HL-60/S4 treated with phorbol 12-myristate 13-acetate at 8.2 ng/mL for 4 days and 3 days (cell line): Measurements from ENCODE around the gene VANGL1.

Source experiments
- in situ Hi-C: fragments of 300-500 bp; cut with MboI; formaldehyde crosslinking; loops from 2 replicates; pipeline ENCODE4 v1.15.0; 2022; ENCODE audit warnings: low sequenced_read_pairs

Gene VANGL1

DNA sequence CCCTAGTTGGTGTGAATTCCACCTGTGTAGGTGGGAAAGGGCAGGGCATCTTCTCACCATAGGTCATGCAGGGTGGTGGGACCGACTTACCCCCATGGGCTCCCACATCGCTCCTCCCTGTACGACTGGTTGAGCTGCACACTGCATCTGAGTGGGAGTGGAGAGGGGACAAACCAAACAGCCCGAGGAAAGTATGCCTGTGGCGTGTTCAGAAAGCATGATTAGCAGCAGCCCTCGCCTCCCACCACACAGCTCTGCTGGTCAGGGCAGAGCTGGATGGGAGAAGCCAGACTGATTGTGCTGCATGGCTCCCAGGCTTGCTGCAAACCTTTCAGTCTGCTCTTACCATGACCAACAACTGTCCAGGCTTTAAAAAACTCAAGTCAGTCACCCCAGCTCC lies 24.4 kb downstream of the VANGL1 start:
- in situ Hi-C loops, result no loop called here

DNA sequence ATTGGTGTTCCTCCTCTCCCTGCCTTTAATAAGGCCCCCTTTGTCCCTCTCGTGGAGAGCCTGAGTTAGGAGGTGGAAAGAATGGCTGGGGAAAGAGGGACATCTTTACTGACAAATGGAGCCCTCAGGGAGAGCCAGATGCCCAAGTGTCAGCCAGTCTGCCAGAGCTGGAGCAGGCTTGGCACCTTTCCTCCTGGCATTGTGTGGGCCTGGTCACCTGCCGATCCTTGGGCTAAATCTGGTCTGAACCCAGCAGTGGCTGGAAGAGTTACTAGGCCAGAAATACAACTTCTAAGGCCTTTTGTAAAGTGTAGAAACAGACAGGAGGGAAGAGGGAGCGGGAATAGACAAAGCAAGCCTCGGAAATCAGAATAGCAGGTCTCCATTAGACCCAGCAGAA lies 24.9 kb downstream of the VANGL1 start:
- in situ Hi-C loops, result no loop called here

DNA sequence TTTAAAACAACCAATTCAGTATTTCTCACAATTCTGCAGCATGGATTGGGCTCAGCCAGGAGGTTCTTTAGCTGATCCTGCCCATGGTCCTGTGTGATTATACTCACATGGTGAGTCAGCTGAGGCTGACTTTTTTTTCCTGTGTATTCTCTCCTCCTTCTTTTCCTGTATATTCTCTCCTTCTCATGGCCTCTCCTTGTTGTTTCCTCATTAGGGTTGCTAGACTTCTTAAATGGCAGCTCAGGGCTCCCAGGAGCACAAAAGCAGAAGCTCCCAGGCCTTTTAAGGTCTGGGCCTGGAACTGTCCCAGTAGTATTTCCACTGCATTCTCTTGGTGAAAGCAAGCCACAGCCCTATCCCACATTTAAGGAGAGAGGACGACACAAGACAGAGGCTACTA lies 26.8 kb downstream of the VANGL1 start:
- in situ Hi-C loops, result no loop called here

DNA sequence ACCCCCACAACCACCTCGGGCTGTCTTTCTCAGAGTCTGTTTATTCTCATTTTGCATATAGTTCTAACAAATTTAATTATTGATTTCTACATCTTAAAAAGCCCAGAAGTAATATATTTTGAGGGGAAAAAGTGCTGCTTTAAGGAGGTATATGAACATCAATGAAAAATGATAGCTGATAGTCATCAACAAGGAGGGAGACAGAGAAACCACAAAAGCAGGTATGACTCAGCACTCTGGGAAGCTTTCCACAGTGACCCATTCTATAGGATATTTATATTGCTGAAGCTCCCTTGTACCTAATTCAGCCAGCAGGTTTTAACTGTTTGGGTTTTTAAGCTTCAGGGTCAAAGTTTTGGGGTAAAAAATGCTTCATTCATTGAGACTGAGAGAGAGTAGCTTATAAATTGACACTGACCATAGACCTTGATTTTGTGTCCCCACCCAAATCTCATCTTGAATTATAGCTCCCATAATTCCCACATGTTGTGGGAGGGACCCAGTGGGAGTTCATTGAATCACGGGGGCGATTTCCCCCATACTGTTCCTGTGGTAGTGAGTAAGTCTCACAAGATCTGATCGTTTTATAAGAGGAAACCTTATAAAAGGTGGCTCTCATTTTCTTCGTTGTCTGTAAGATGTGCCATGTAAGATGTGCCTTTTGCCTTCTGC lies 27.4 kb downstream of the VANGL1 start:
- in situ Hi-C loops, result no loop called here

DNA sequence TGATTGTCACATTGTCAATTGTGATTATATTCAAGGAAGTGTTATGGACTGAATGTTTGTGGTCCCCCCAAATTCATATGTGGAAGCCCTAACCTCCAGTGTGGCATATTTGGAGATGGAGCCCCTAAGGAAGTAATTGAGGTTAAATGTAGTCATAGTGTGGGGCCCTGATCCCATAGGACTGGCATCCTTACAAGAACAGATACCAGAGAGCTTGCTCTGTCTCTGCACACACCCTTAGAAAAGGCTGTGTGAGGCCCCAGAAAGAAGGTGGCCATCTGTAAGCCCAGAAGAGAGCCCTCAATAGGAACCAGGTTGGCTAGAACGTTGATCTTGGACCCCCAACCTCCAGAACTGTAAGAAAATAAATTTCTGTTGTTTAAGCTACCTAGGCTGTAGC lies 28.1 kb downstream of the VANGL1 start:
- in situ Hi-C loops, result no loop called here

DNA sequence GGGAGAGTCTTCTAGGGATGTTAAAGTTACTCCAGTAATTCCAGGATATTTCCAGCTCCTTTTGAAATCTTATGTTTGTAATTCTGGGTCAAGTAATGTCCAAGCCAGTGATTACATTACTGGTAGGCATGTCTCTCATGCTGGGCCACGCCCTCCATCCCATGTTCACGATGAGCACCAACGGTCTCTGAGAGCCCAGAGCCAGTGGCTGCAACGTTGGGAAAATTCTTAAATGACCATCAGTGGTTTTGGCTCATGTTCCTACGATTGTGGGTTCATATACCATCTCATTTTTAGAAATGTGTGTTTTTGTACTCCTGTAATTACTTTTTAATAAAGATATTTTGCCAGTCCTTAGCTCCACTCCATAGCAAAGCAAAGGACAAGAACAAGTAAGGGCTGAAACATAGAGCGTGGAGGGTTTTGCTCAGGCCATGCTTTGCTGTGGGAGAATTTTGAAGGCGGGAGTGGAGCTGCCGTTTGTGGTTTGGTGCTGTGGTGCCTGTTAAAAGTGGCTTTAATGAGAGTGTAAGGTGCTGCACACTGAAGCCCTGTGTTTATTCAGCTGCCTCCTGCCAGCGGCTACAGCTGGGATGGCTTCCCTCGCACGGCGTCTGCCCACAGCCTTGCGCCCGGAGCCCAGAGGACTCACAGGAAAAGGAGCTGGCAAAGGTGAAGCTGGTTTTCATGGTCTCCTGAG lies 28.9 kb downstream of the VANGL1 start:
- in situ Hi-C loops, result no loop called here

DNA sequence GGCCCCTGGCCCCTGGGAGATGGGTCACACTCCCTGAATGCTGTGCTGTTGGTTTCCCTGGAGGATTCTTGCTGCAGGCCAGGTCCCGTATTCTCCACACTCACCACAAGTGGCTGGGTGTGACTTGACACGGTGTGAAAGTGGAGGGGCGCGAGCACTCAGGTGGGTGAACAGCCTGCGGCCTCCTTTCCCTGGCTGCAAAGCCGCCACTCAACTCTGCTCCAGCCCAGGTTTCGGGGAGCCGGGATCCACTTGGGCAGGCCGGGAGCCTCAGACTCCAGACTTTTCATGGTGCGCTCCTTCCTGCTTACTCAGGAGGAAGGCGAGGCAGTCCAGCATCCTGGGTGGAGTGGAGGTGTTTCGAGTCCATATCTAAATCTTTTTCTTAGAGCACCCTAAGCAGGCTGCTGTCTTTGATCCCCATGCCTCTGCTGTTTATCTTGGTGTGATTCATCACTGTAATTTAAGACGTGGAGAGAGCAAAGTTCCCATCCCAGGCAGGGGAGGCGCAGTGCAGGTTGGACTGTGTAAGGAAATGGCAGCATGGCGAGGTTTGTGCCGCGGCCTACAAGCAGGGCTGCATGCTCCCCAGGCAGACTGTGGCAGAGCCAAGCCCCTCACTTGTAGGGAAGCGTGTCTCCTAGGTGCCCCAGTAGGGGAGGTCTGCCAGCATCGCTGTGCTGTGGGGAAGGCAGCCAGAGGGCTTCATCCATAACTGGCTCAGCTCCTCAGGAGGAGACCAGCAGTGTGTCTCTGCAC lies 29.6 kb downstream of the VANGL1 start:
- in situ Hi-C loops, result no loop called here

DNA sequence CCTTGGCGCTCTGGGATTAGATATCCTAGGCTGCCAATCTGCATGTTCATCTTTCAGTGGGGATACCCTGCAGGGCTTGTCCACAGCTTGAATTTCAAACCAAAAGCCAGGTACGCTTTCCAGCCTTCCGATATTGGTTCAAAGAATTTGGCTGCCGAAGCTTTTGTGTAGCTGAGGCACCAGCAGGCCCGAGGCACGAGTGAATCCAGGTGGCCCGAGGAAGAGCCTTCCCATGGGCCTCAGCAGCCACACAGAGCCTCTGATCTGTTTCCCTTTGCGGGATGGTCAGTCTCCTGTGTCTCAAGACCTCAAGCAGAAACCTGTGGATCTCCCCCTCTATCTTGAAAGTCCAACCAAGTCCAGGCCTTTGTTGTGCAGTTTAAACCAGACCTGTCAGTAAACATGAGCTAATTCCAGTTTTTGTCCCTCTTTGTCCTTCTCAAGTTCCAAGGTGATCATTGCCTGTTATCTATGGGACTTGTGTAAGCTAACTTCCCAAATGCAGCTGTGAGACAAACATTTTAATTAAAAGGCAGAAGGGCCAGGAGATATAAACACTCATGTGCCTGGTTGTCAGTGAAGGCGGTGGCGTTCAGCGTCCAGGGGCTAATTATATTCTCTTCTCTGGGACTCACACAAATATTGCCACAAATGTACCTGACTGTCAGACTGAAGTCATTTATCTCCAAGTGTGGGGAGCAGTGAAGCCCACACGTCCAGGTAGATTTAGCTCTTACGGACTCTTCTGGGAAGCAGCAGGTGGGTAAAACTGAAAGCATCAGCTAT lies 30.6 kb downstream of the VANGL1 start:
- in situ Hi-C loops, result no loop called here

DNA sequence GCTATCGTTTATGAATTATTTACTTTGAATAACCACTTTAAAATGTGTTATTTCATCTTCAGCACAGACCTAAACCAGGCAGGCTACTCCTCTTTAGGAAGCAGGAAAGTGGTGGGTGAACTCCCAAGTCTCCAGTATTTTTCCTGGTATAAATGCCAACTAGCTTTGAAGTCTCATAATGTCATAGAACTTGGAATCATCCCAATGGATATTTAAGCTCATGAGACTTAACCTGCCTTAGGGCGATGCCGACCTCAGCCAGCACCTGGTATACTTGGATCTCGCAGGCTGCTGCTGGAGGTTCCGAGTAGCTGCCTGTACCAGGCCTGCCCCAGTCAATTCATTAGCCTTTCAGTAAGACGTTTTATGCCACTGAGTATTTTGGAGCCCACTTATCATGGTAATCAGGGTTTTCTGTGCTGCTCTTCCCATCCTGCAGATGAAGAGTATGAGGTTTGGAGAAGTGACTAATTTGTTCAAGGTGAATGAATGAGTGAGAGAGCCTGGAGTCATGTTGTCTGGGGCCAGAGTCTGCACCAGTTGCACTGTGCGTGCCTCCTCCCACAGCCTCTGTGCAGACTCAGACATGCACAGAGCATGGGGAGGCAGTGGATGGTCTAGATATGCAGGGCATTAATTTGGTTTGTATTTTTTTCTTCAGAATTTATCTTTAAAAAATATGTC lies 34.9 kb downstream of the VANGL1 start:
- in situ Hi-C loops, result no loop called here

DNA sequence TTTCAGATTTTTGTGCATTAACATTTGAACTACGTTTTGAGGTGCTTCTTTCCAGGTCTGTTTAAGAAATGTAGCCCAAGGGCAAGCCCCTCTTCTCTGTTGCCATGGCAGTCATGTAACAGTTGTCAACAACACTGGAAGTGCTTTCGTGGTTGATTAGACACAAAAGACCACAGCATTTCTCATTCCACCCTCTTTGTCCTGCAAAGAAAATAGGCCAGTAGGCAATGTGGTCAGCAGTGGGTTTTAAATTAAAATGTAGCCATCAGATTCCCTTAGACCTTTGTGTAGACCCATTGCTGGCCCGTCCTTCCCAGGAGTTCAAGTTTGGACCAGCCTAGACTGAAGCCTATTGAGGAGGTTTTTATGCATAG lies 35.4 kb downstream of the VANGL1 start:
- in situ Hi-C loops, result no loop called here

DNA sequence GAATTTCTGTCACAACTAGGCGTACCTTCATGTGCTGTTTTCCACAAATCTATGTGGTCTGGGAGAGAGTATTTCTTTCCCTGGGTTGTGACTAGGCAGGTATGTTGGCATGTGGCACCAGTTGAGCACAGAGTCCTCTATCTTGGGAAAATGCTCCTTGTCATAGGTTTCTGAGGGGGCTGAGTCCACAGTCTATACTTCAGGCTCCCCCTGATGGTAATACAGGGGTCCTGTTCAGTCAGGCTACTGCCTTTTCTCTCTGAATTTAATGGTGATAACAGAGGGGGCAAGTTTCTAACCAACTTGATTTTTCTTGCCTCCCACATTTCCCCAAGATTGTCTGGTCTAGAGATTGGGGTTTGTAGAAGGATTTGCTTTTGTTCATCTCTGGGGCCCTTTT lies 35.8 kb downstream of the VANGL1 start:
- in situ Hi-C loops, result no loop called here

DNA sequence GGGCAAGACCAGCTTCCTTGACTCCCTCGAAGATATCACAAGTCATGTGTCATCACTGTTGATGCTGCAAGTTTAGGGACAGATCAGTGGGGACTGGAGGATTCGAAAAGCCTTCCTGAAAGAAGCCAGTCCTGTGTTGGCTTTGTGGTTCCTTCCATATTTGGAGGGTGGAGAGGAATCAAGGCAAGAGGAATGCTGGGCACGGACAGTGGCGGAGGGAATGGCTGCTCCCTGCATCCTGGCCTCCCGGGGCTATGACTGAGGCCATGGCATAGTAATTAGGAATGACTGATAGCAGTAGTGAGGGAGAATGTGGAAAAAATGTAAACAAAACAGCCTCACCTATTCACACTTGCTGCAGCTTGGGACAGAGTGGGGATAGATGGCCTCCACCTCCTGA lies 36.4 kb downstream of the VANGL1 start:
- in situ Hi-C loops, result no loop called here

DNA sequence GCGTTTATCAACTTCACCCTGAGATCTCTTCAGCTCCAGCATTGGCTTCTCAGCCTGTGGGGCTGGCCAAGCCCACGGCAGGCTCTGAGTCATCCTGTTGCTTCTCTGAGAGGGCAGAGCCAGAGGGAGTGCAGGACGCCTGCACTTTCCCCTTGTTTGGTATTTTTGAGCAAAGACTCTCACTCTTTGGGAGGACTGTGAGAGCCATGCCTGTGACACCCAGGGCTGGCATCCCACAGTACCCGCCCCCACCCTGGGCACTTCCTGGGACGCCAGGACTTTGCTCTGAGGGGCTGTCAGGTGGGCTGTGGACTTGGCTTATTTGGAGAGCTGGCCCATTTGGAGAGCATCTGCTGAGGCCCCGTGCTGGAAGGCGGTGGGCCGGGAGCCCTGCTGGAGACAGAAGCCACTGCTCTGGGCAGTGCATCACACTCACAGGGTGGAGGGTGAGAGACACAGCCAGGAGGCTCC lies 37.4 kb downstream of the VANGL1 start:
- in situ Hi-C loops, result no loop called here

DNA sequence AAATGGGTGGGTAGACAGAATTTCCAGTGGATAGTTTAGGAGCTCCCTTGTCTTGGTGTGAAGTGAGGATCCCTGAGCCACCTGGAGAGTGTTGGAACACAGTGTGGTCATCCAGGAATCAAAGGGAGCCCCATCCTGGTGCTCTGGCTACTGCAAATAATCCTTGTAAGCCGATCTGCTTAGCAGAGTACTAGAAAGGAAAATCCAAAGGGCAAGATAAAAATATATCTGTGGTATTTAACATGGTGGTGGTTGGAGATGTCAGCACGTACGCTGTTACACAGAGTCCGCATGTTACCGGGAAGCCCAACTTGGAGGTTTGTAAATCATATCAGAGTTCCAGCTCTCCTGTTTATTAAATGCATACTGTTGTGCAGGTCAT lies 39.0 kb downstream of the VANGL1 start:
- in situ Hi-C loops, result no loop called here

DNA sequence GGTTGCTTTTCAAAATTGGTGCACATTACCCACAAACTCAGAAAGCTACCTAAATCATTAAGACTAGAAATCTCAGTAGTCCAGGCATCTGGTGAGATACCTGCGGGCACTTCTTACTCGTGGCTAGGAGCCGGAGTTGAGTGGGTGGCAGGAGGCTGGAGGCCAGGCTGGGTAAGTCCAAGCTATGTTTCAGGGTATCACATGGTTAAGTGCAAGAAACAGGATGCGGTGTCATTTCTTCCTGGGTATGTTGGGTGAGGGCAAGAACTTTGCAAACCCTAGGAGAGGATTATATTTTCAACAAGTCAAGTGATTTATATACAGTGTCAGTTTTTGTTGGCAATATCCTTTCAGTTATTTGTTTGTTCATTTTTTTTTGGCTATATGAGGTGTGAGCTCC lies 41.0 kb downstream of the VANGL1 start:
- in situ Hi-C loops, result no loop called here

DNA sequence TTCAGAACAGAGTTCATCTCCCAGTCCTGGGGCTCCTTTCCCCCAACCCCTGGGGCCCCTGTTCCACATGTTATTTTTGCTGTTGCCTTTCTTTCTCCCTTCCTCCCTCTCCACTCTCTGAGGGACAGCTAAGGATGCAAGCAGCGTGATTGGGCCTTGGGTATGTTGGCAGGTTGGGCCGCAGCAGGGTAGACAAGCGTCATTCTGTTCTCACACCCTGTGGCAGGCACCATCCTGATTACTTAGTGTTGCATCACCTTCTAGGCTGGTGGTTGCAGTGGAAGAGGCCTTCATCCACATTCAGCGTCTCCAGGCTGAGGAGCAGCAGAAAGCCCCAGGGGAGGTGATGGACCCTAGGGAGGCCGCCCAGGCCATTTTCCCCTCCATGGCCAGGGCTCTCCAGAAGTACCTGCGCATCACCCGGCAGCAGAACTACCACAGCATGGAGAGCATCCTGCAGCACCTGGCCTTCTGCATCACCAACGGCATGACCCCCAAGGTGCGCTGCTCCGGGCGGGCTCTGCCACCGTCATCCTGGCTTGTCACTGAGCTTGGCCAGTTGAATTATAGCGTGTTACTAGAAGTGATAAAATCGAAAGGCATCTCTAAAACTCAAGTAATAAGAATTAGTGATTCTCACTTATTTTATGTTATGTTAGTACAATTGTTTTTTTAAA lies 43.4 kb downstream of the VANGL1 start:
- in situ Hi-C loops, result no loop called here

DNA sequence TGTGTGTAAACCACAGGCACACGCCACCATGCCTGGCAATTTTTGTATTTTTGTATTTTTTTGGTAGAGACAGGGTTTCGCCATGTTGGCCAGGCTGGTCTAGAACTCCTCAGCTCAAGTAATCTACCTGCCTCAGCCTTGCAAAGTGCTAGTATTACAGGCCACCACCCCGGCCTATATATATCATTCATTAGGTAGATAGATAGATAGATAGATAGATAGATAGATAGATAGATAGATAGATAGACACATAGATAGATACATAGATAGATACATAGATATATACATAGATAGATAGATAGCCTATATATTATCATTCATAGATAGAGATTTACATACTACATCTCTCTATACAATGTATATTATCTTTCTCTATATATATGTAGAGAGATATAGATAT lies 46.0 kb downstream of the VANGL1 start:
- in situ Hi-C loops, result no loop called here

DNA sequence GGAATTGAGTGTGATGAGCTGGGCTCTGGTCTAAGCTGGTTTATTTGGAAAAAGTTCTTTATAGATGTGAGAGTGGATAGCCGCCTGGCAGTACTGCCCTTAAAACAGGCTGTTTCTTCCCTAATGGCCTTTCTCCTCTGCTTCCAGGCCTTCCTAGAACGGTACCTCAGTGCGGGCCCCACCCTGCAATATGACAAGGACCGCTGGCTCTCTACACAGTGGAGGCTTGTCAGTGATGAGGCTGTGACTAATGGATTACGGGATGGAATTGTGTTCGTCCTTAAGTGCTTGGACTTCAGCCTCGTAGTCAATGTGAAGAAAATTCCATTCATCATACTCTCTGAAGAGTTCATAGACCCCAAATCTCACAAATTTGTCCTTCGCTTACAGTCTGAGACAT lies 49.2 kb downstream of the VANGL1 start:
- in situ Hi-C loops, result no loop called here

DNA sequence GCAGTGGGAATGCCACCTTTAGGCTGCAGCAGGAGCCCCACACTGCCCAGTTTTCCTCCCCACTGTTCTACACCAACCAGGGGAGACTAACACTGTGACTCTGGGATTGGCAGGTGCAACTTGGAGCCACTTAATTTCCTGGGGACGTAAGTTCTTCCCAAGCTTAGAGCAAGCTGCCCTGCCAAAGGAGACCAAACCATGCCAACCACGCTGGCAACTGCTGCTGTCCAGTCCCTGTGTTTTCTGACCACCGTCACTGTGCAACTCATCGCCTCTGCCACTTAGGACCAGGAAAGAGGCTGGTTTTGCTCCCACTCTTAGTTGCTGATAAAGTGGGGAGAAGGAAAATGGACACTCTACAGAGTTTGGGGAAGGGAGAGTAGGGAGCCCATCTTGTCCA lies 50.5 kb downstream of the VANGL1 start:
- in situ Hi-C loops, result no loop called here

DNA sequence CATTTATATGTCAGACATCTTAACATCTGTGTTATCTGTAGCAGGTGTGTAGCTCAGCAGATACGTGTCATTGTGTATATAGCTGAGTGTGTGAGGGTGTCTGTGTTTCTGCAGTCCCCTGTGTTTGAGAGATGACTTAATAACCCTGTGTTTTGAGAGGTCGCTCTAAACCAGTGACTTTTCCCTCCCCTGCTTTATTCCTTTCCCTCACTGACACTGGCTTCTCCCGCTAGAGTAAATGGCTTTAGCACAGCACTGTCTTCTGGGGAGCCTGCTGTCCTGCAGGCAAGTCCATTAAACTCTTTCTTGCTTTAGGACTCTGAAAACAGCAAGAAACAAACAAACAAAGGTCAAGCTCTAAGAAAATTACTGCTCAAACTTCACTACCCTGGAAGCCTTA lies 53.0 kb downstream of the VANGL1 start:
- in situ Hi-C loops, result no loop called here
